HCT116 (cell line): ENCODE results near the gene MKI67. TPM values are rescaled to one million over a fixed set of nuclear protein-coding genes. Genes with fewer than 3 reads are reported as not detected.
A peak's percentile ranks its signal among the peaks of the same experiment; 100 is the strongest.

Source experiments
- ATAC-seq: fragments of 200-7000 bp; cut with Tn5 transposase; 2 replicates; pipeline ENCODE4 v1.9.1; 2020; ENCODE audit warnings: mild to moderate bottlenecking, moderate library complexity
- BruUV-seq: library from RNA; stranded (reverse); fragments of 400-500 nt; replicated peaks from 2 replicates; lab custom pipeline; 2021; lab: Mats Ljungman, UMichigan
- CTCF ChIA-PET: fragments of 300-600 bp; sonication (Branson Sonifier 250); formaldehyde crosslinking; loops from one replicate; lab custom pipeline; 2021; ENCODE audit warnings: antibody characterized with exemption; lab: Charles Lee
- POLR2A ChIA-PET: fragments of 300-600, 350-600 bp; sonication (Branson Sonifier 250); formaldehyde crosslinking; loops from one replicate; lab custom pipeline; 2021; ENCODE audit warnings: antibody characterized with exemption; lab: Charles Lee
- RAD21 ChIA-PET, 2 experiments: fragments of 300-600 bp; sonication (Branson Sonifier 250); formaldehyde crosslinking; loops; one replicate each; lab custom pipeline; 2023; ENCODE audit warnings: low total read pairs in 2 of 2; ENCODE audit not compliant: uncharacterized antibody in 2 of 2, unreplicated experiment in 2 of 2, low non-redundant PET in 1 of 2; lab: Charles Lee
- DNase-seq: peaks from one replicate; pipeline ENCODE4 v3.0.0-alpha.2; 2010; ENCODE audit warnings: low read depth, low spot score
- H2AFZ ChIP-seq: fragments of 200-600 bp; shearing (Covaris generic), sonication (generic); 2 replicates; pipeline ENCODE4 v1.6.1; 2017; ENCODE audit warnings: low read depth, mixed run types, mixed read lengths, antibody characterized with exemption, low read length; ENCODE audit not compliant: poor library complexity, severe bottlenecking
- H3K27ac ChIP-seq: 2 replicates; pipeline ENCODE4 v1.5.1; 2012; ENCODE audit warnings: low read depth, low read length
- H3K27me3 ChIP-seq: fragments of 200-600 bp; sonication (generic); 2 replicates; pipeline ENCODE4 v1.6.1; 2016; ENCODE audit warnings: mixed run types, low read length, mixed read lengths; ENCODE audit not compliant: insufficient read depth
- H3K36me3 ChIP-seq, 2 experiments: fragments of 200-500 bp in 1 of 2; fragments of 200-600 bp in 1 of 2; sonication (Bioruptor generic) in 1 of 2; sonication (generic) in 1 of 2; 2 replicates each; pipeline versions ENCODE4 v1.5.1 to v1.6.1; 2014 to 2016; ENCODE audit warnings: low read length in 2 of 2, inconsistent platforms in 1 of 2, mixed read lengths in 1 of 2, mixed run types in 1 of 2; ENCODE audit not compliant: insufficient read depth in 2 of 2, control insufficient read depth in 1 of 2
- H3K4me1 ChIP-seq, 2 experiments: fragments of 200-600 bp in 1 of 2; sonication (generic) in 1 of 2; 2 replicates each; pipeline versions ENCODE4 v1.5.1 to v1.6.1; 2012 to 2017; ENCODE audit warnings: low read length in 2 of 2, inconsistent platforms in 1 of 2, mild to moderate bottlenecking in 1 of 2, mixed read lengths in 1 of 2, mixed run types in 1 of 2, moderate library complexity in 1 of 2; ENCODE audit not compliant: insufficient read depth in 2 of 2, control insufficient read depth in 1 of 2
- H3K4me2 ChIP-seq: fragments of 200-600 bp; sonication (generic); 2 replicates; pipeline ENCODE4 v1.6.1; 2017; ENCODE audit warnings: mixed run types, low read length, mixed read lengths
- H3K4me3 ChIP-seq, 2 experiments: fragments of 200-600 bp in 1 of 2; sonication (generic) in 1 of 2; replicated peaks in 1 of 2; 2 replicates each; pipeline ENCODE4 v1.5.1; 2011 to 2016; ENCODE audit warnings: low read length in 2 of 2, control low read depth in 1 of 2, low read depth in 1 of 2, mild to moderate bottlenecking in 1 of 2, mixed read lengths in 1 of 2, mixed run types in 1 of 2
- H3K79me2 ChIP-seq: fragments of 200-600 bp; sonication (generic); 2 replicates; pipeline ENCODE4 v1.6.1; 2017; ENCODE audit warnings: mild to moderate bottlenecking, mixed run types, low read length, moderate library complexity, mixed read lengths; ENCODE audit not compliant: insufficient read depth
- H3K9ac ChIP-seq: fragments of 200-600 bp; sonication (generic); 2 replicates; pipeline ENCODE4 v1.6.1; 2016; ENCODE audit warnings: low read length, mixed read lengths
- H3K9me2 ChIP-seq: fragments of 200-600 bp; sonication (generic), shearing (Covaris generic); 2 replicates; pipeline ENCODE4 v1.6.1; 2017; ENCODE audit warnings: mixed run types, mild to moderate bottlenecking, moderate library complexity; ENCODE audit not compliant: insufficient read depth
- H3K9me3 ChIP-seq, 2 experiments: fragments of 200-500 bp in 1 of 2; fragments of 200-600 bp in 1 of 2; sonication (Bioruptor generic) in 1 of 2; sonication (generic) in 1 of 2; 2 replicates each; pipeline ENCODE4 v1.6.1; 2014 to 2017; ENCODE audit warnings: low read length in 2 of 2, mixed read lengths in 2 of 2, inconsistent platforms in 1 of 2, low read depth in 1 of 2, mild to moderate bottlenecking in 1 of 2, mixed run types in 1 of 2, moderate library complexity in 1 of 2; ENCODE audit not compliant: control insufficient read depth in 1 of 2, insufficient read depth in 1 of 2
- H4K20me1 ChIP-seq: fragments of 200-600 bp; sonication (generic), shearing (Covaris generic); 2 replicates; pipeline ENCODE4 v1.6.1; 2017; ENCODE audit warnings: mixed run types, mild to moderate bottlenecking, moderate library complexity; ENCODE audit not compliant: insufficient read depth
- CTCF ChIP-seq, 3 experiments: fragments of 200-600 bp in 1 of 3; sonication (generic) in 1 of 3; IDR thresholded peaks in 2 of 3; conservative IDR thresholded peaks in 1 of 3; 2 replicates each; pipeline ENCODE4 v1.5.1; 2012 to 2017; ENCODE audit warnings: low read depth in 2 of 3, low read length in 2 of 3, antibody characterized with exemption in 1 of 3, borderline replicate concordance in 1 of 3, control low read depth in 1 of 3, mild to moderate bottlenecking in 1 of 3, mixed read lengths in 1 of 3, mixed run types in 1 of 3, moderate library complexity in 1 of 3; ENCODE audit not compliant: insufficient read depth in 1 of 3
- ELF1 ChIP-seq: IDR thresholded peaks from 2 replicates; pipeline ENCODE4 v1.6.1; 2012; ENCODE audit warnings: low read depth, borderline replicate concordance
- EZH2 ChIP-seq: fragments of 200-600 bp; sonication (generic); IDR thresholded peaks from 2 replicates; pipeline ENCODE4 v1.6.1; 2017; ENCODE audit warnings: antibody characterized with exemption, mixed run types
- EZH2phosphoT487 ChIP-seq: fragments of 200-600 bp; IDR thresholded peaks from 2 replicates; pipeline ENCODE4 v1.6.1; 2018; ENCODE audit warnings: antibody characterized with exemption, borderline replicate concordance
- POLR2A ChIP-seq: IDR thresholded peaks from 2 replicates; pipeline ENCODE4 v1.7.0; 2011; ENCODE audit warnings: borderline replicate concordance; ENCODE audit not compliant: insufficient read depth, insufficient read length; ENCODE audit errors: extremely low read depth
- TCF7L2 ChIP-seq: IDR thresholded peaks from 2 replicates; pipeline ENCODE4 v1.7.0; 2011; ENCODE audit warnings: borderline replicate concordance, inconsistent platforms; ENCODE audit not compliant: insufficient read depth, insufficient read length; ENCODE audit errors: extremely low read depth
- ZNF274 ChIP-seq: fragments of 200-500 bp; sonication (Bioruptor generic); IDR thresholded peaks from 2 replicates; pipeline ENCODE4 v1.6.1; 2014; ENCODE audit warnings: mild to moderate bottlenecking, low read depth, low read length, inconsistent platforms
- intact Hi-C: fragments of 100-400 bp; cut with micrococcal nuclease; formaldehyde crosslinking; loops from 2 replicates; pipeline ENCODE4 v1.10.0; 2022
- total RNA-seq: library from RNA; stranded (reverse); gene quantifications from one replicate; pipeline ENCODE4 v1.2.1, GENCODE V29; 2021; ENCODE audit not compliant: unreplicated experiment
- TF ChIP-seq, protein P1 (sequence below): IDR thresholded peaks from 2 replicates; pipeline ENCODE4 v1.6.1; 2012; ENCODE audit warnings: low read depth

The MKI67 gene
- total RNA-seq, 1 experiment from 2014 or later, result 202 TPM

GRCh38 chr10:128125416-128125943, 743 bp downstream of the MKI67 start (continued):
- no peak for TF ChIP-seq ZNF274
- no peak for TF ChIP-seq POLR2A
- no peak for TF ChIP-seq EZH2
- TF ChIP-seq ELF1, result no peak

DNA sequence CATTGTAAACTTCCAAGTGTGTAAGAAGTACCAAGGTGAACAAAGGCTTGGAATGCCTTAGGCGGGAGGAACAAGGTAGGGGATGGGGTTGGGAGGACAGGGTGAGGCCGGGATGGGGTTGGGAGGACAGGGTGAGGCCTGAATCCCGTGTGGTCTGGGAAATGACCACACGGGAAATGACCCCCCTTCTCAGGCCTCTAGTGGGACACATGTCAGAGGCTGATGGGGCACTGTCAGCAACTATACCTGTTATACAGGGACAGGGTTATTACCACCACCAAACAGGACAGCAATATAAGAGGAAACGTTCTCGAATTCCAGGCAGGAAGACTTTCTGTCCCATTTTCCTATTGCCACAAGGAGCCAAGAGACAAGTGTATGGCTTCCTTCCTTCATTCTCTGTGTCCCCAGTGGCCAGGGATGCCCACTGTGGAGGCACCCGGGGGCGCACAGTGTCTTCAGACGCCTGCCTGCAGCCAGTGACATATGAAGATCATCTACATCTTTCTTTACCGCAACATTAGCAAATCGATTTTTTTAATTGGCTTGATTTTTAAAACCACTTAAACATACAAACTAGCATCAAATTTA, 1.3 kb downstream of the MKI67 start:
- intact Hi-C loops, result no loop called here
- H2AFZ ChIP-seq, result no peak overlapping the region
- ChIA-PET CTCF (no interaction called here), RAD21 (no interaction called here), POLR2A (no interaction called here)
- H3K4me3 ChIP-seq, result peak overlapping the region; percentile 73 to 89
- ATAC-seq (no peak), DNase-seq (no peak)
- H3K9ac ChIP-seq, result peak overlapping the region; percentile 96
- H3K9me2 ChIP-seq, result no peaks in the 10 kb centered on the region
- no peaks in the 10 kb centered on the region for H3K9me3 ChIP-seq
- peaks cover 60% of the 10 kb centered on the region for H3K79me2 ChIP-seq
- H3K27me3 ChIP-seq, result no peaks in the 10 kb centered on the region
- BruUV-seq, result TSS peak; percentile 43
- H3K4me1 ChIP-seq, result peaks cover 13 to 26% of the 10 kb centered on the region in 2 experiments; a peak in 3 of 4 replicates
- H3K4me2 ChIP-seq, result peak overlapping the region; percentile 81
- peaks cover 17 to 40% of the 10 kb centered on the region in 2 experiments; a peak in 2 of 4 replicates for H3K36me3 ChIP-seq
- peaks cover 13% of the 10 kb centered on the region; the same call in 1 of the 2 replicates for H4K20me1 ChIP-seq
- TF ChIP-seq TCF7L2 (no peak), EZH2phosphoT487 (no peak), CTCF (IDR thresholded peaks at IDR 0.05 in 2 of 3, conservative IDR thresholded peaks at IDR 0.05 in 1 of 3; ENCODE audit: borderline replicate concordance in 1 of 3, insufficient read depth in 1 of 3, low read depth in 2 of 3, low read length in 2 of 3) (0 out of 6 replicates have a peak, but pooled peaks of 1 of the 3 experiments have one; percentile 5)
- TF ChIP-seq, protein P1, sequence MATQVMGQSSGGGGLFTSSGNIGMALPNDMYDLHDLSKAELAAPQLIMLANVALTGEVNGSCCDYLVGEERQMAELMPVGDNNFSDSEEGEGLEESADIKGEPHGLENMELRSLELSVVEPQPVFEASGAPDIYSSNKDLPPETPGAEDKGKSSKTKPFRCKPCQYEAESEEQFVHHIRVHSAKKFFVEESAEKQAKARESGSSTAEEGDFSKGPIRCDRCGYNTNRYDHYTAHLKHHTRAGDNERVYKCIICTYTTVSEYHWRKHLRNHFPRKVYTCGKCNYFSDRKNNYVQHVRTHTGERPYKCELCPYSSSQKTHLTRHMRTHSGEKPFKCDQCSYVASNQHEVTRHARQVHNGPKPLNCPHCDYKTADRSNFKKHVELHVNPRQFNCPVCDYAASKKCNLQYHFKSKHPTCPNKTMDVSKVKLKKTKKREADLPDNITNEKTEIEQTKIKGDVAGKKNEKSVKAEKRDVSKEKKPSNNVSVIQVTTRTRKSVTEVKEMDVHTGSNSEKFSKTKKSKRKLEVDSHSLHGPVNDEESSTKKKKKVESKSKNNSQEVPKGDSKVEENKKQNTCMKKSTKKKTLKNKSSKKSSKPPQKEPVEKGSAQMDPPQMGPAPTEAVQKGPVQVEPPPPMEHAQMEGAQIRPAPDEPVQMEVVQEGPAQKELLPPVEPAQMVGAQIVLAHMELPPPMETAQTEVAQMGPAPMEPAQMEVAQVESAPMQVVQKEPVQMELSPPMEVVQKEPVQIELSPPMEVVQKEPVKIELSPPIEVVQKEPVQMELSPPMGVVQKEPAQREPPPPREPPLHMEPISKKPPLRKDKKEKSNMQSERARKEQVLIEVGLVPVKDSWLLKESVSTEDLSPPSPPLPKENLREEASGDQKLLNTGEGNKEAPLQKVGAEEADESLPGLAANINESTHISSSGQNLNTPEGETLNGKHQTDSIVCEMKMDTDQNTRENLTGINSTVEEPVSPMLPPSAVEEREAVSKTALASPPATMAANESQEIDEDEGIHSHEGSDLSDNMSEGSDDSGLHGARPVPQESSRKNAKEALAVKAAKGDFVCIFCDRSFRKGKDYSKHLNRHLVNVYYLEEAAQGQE, result no peak
- TF ChIP-seq, all 23 proteins: peak for 1
- H3K27ac ChIP-seq, result peak overlapping the region; percentile 86
